IMR-90 (cell line): ENCODE data around the gene HDAC8. TPM values are rescaled to one million over a fixed set of nuclear protein-coding genes. Genes with fewer than 3 reads are reported as not detected.

Source experiments
- ATAC-seq: fragments of 200-7000 bp; cut with Tn5 transposase; 2 replicates; pipeline ENCODE4 v1.9.1; 2020; ENCODE audit warnings: low read depth, mild to moderate bottlenecking, moderate library complexity
- BruUV-seq: library from RNA; stranded (reverse); fragments of 400-500 nt; replicated peaks from 2 replicates; lab custom pipeline; 2021; lab: Mats Ljungman, UMichigan
- CTCF ChIA-PET: fragments of 300-600 bp; formaldehyde crosslinking; extraction: SDS; loops from one replicate; lab custom pipeline; 2021; ENCODE audit warnings: antibody characterized with exemption; lab: Yijun Ruan, JAX
- POLR2A ChIA-PET: fragments of 300-600 bp; sonication (Branson Sonifier 250); formaldehyde crosslinking; loops from one replicate; lab custom pipeline; 2022; ENCODE audit warnings: antibody characterized with exemption; ENCODE audit not compliant: unreplicated experiment; lab: Charles Lee
- DNase-seq: peaks from one replicate; pipeline ENCODE4 v3.0.0; 2013
- H2AFZ ChIP-seq: replicated peaks from 2 replicates; pipeline ENCODE3; 2013; ENCODE audit warnings: low read length, mild to moderate bottlenecking; ENCODE audit not compliant: poor library complexity
- H2AK5ac ChIP-seq: 2 replicates; pipeline ENCODE4 v1.6.1; 2013; ENCODE audit warnings: low read depth, low read length, inconsistent platforms
- H2AK9ac ChIP-seq: replicated peaks from 2 replicates; pipeline ENCODE3; 2013; ENCODE audit warnings: mild to moderate bottlenecking, low read depth, low read length, moderate library complexity; ENCODE audit not compliant: poor library complexity
- H2BK120ac ChIP-seq: 2 replicates; pipeline ENCODE4 v1.6.1; 2013; ENCODE audit warnings: low read depth, low read length, inconsistent platforms
- H2BK15ac ChIP-seq: 3 replicates; pipeline ENCODE4 v1.6.1; 2013; ENCODE audit warnings: low read depth, low read length, inconsistent platforms
- H2BK20ac ChIP-seq: 2 replicates; pipeline ENCODE4 v1.6.1; 2013; ENCODE audit warnings: low read depth, mild to moderate bottlenecking, inconsistent platforms, low read length, moderate library complexity
- H2BK5ac ChIP-seq: 2 replicates; pipeline ENCODE4 v1.6.1; 2013; ENCODE audit warnings: mild to moderate bottlenecking, low read depth, low read length, inconsistent platforms; ENCODE audit not compliant: poor library complexity, severe bottlenecking
- H3K14ac ChIP-seq: replicated peaks from 2 replicates; pipeline ENCODE4 v1.6.1; 2013; ENCODE audit warnings: low read depth, low read length, inconsistent platforms
- H3K18ac ChIP-seq: 2 replicates; pipeline ENCODE4 v1.6.1; 2013; ENCODE audit warnings: low read depth, low read length, control low read depth
- H3K23ac ChIP-seq: 2 replicates; pipeline ENCODE4 v1.6.1; 2013; ENCODE audit warnings: low read depth, low read length, inconsistent platforms
- H3K27ac ChIP-seq: 2 replicates; pipeline ENCODE4 v1.5.1; 2013; ENCODE audit warnings: mild to moderate bottlenecking, control low read depth, low read length; ENCODE audit not compliant: insufficient read depth
- H3K27me3 ChIP-seq: 2 replicates; pipeline ENCODE4 v1.6.1; 2013; ENCODE audit warnings: low read length; ENCODE audit not compliant: control insufficient read depth, insufficient read depth
- H3K36me3 ChIP-seq: 2 replicates; pipeline ENCODE4 v1.6.1; 2013; ENCODE audit warnings: low read length, mixed read lengths; ENCODE audit not compliant: control insufficient read depth, insufficient read depth
- H3K4ac ChIP-seq: 2 replicates; pipeline ENCODE4 v1.6.1; 2013; ENCODE audit warnings: low read depth, low read length, inconsistent platforms
- H3K4me1 ChIP-seq: 2 replicates; pipeline ENCODE4 v1.6.1; 2013; ENCODE audit warnings: low read length, mixed read lengths; ENCODE audit not compliant: control insufficient read depth, insufficient read depth
- H3K4me2 ChIP-seq: 2 replicates; pipeline ENCODE4 v1.6.1; 2013; ENCODE audit warnings: low read depth, mild to moderate bottlenecking, control low read depth, low read length, moderate library complexity
- H3K4me3 ChIP-seq: 2 replicates; pipeline ENCODE4 v1.5.1; 2013; ENCODE audit warnings: low read depth, mild to moderate bottlenecking, control low read depth, low read length, moderate library complexity; ENCODE audit not compliant: insufficient read depth
- H3K56ac ChIP-seq: 2 replicates; pipeline ENCODE4 v1.6.1; 2013; ENCODE audit warnings: low read length, inconsistent platforms; ENCODE audit not compliant: insufficient read depth; ENCODE audit errors: extremely low read depth
- H3K79me1 ChIP-seq, 2 experiments: 2 replicates each; pipeline ENCODE4 v1.6.1; 2013; ENCODE audit warnings: low read length in 2 of 2, inconsistent platforms in 1 of 2, low read depth in 1 of 2
- H3K9ac ChIP-seq: 2 replicates; pipeline ENCODE4 v1.6.1; 2013; ENCODE audit warnings: low read depth, low read length, control low read depth
- H3K9me1 ChIP-seq: 2 replicates; pipeline ENCODE4 v1.6.1; 2013; ENCODE audit warnings: low read length, inconsistent platforms; ENCODE audit not compliant: insufficient read depth
- H3K9me3 ChIP-seq: 2 replicates; pipeline ENCODE4 v1.6.1; 2013; ENCODE audit warnings: low read length; ENCODE audit not compliant: control insufficient read depth, insufficient read depth
- H4K20me1 ChIP-seq: 2 replicates; pipeline ENCODE4 v1.6.1; 2013; ENCODE audit warnings: low read length, inconsistent platforms; ENCODE audit not compliant: insufficient read depth
- H4K5ac ChIP-seq: 2 replicates; pipeline ENCODE4 v1.6.1; 2013; ENCODE audit warnings: mild to moderate bottlenecking, low read depth, low read length, control low read depth
- H4K8ac ChIP-seq, 2 experiments: 2 replicates each; pipeline ENCODE4 v1.6.1; 2013; ENCODE audit warnings: low read depth in 2 of 2, low read length in 2 of 2, control low read depth in 1 of 2, inconsistent platforms in 1 of 2
- H4K91ac ChIP-seq: 2 replicates; pipeline ENCODE4 v1.6.1; 2013; ENCODE audit warnings: low read depth, low read length, inconsistent platforms; ENCODE audit not compliant: insufficient read depth
- CEBPB ChIP-seq: IDR thresholded peaks from 2 replicates; pipeline ENCODE4 v1.6.1; 2012; ENCODE audit warnings: low read depth, low read length, improper control_type of control experiment
- CHD1 ChIP-seq: IDR thresholded peaks from 2 replicates; pipeline ENCODE4 v1.6.1; 2012; ENCODE audit warnings: low read depth, low read length, improper control_type of control experiment
- CTCF ChIP-seq: conservative IDR thresholded peaks from 2 replicates; pipeline ENCODE4 v1.5.1; 2012; ENCODE audit warnings: mild to moderate bottlenecking, low read depth, low read length, improper control_type of control experiment
- ELK1 ChIP-seq: fragments of 150-350 bp; IDR thresholded peaks from 2 replicates; pipeline ENCODE4 v1.6.1; 2016; ENCODE audit warnings: low read depth, mild to moderate bottlenecking, low read length, moderate library complexity, borderline replicate concordance
- FOS ChIP-seq: fragments of 150-350 bp; IDR thresholded peaks from 2 replicates; pipeline ENCODE4 v1.6.1; 2016; ENCODE audit warnings: low read depth, low read length
- MAFK ChIP-seq: IDR thresholded peaks from 2 replicates; pipeline ENCODE4 v1.6.1; 2012; ENCODE audit warnings: low read depth, low read length, improper control_type of control experiment
- NFE2L2 ChIP-seq: fragments of 150-350 bp; IDR thresholded peaks from 2 replicates; pipeline ENCODE4 v1.6.1; 2016; ENCODE audit warnings: low read depth, mild to moderate bottlenecking, low read length
- POLR2A ChIP-seq: IDR thresholded peaks from 2 replicates; pipeline ENCODE4 v1.6.1; 2012; ENCODE audit warnings: mild to moderate bottlenecking, low read depth, low read length
- RAD21 ChIP-seq: IDR thresholded peaks from 2 replicates; pipeline ENCODE4 v1.6.1; 2012; ENCODE audit warnings: low read length, improper control_type of control experiment
- SMC3 ChIP-seq: fragments of 150-350 bp; IDR thresholded peaks from 2 replicates; pipeline ENCODE4 v1.6.1; 2016; ENCODE audit warnings: low read depth, mild to moderate bottlenecking, antibody characterized with exemption, low read length, moderate library complexity
- USF2 ChIP-seq: fragments of 150-350 bp; IDR thresholded peaks from 2 replicates; pipeline ENCODE4 v1.6.1; 2017; ENCODE audit warnings: mild to moderate bottlenecking, antibody characterized with exemption, low read length, low read depth
- WGBS, 2 experiments: methylation state at CpG; one replicate each; pipeline versions ENCODE4 v1.1.5 to v1.1.7; 2013; ENCODE audit warnings: missing lambda C conversion rate in 2 of 2; ENCODE audit not compliant: insufficient read length in 1 of 2; ENCODE audit errors: extremely low coverage in 2 of 2; 5-methylcytosine and 5-hydroxymethylcytosine counted together
- dilution Hi-C: fragments of 300-500 bp; cut with HindIII; formaldehyde crosslinking; loops from one replicate; pipeline ENCODE4 v1.14.3; 2018; ENCODE audit warnings: low sequenced_read_pairs; ENCODE audit not compliant: unreplicated experiment
- in situ Hi-C: fragments of 300-500 bp; cut with MboI; formaldehyde crosslinking; loops from 3 replicates; pipeline ENCODE4 v1.14.3; 2019; ENCODE audit warnings: low sequenced_read_pairs, inconsistent platforms, mixed read lengths
- intact Hi-C: fragments of 100-400 bp; cut with micrococcal nuclease; formaldehyde crosslinking; loops from 2 replicates; pipeline ENCODE4 v1.10.0; 2022
- polyA plus RNA-seq, 3 experiments: library from polyadenylated mRNA; depleted of rRNA; stranded (reverse); fragments of >200 nt; gene quantifications; 2 replicates each; pipeline ENCODE4 v1.2.3, GENCODE V29; 2012; ENCODE audit warnings: low replicate concordance in 1 of 3
- total RNA-seq: library from RNA; depleted of rRNA; stranded (reverse); fragments of >200 nt; gene quantifications from 2 replicates; pipeline ENCODE4 v1.2.3, GENCODE V29; 2012

The HDAC8 gene
- total and polyA plus RNA-seq, 2 of the 4 experiments (the other 2 are of a cell fraction), result 16.1 to 28.5 TPM

DNA sequence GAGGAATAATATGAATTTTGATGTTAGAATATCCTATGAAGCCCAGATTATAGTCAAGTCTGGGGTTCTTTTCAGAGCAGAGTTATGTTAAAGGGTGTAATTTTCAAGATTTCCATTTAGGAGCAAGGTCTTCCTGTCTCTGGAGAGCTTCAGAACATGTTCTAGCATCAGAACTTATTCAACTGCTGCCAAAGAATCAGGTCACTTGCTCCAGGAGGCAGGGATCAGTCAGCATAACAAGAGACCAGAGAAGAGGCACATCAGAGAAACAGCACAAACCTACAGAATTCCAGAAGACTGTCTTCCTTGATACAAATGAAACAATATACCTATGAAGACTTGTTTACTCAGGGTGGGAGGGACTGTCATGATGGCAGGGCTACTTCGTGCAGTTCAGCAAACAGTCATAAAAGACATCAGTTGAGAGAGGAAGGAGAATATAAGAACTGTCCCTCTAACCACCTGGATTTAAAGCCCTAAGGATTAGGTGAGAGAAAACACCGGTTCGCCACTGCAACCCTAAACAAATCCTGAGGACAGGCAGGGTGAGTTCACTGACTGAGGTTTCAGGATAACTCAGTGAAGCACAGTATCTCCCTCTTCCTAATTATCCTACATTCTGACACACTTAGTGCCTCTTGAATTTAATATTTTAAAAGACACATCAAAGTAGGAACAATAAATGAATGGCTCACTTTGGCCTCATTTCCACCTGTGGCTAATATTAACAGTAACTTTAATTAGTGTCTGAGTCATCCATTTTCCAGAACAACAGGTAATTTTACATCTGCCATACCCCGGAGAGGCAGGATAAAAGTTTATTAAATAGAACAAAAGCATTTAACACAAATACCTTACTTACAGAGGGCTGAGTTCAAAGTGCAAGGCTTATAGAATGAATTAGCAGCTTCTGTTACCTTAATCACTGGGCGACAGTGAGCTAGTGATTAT lies 93.0 kb downstream of the HDAC8 start:
- no peak overlapping the region for H4K5ac ChIP-seq
- H3K4me2 ChIP-seq, result no peak overlapping the region
- H2BK15ac ChIP-seq, result no peak overlapping the region
- H3K36me3 ChIP-seq, result peaks cover 3% of the 10 kb centered on the region; the same call in 1 of the 2 replicates
- 0 out of 2 replicates have a peak, but pooled peaks cover 3% of the 10 kb centered on the region for H3K9me1 ChIP-seq
- 60% methylated on average over 1 of the region's 5 CpGs; no CpG with 5 or more reads in 1 of the 2 experiments for WGBS, 2 experiments
- no peak overlapping the region for H2AK9ac ChIP-seq
- BruUV-seq, result no TSS peak
- TF ChIP-seq CHD1 (no peak), RAD21 (no peak), NFE2L2 (no peak), CEBPB (no peak), POLR2A (no peak), ELK1 (no peak), SMC3 (no peak), MAFK (no peak), CTCF (no peak), USF2 (no peak), FOS (no peak)
- CTCF ChIA-PET, result no interaction called here
- POLR2A ChIA-PET, result no interaction called here
- no peak overlapping the region for H2BK120ac ChIP-seq
- H3K9ac ChIP-seq, result no peak overlapping the region
- H3K56ac ChIP-seq, result no peak overlapping the region
- no peak overlapping the region for H2AFZ ChIP-seq
- intact Hi-C loops, result loop anchor here (10.0 kb wide), 1 partner anchor 225 kb away; no protein-coding TSS in a partner anchor
- H3K9me3 ChIP-seq, result no peaks in the 10 kb centered on the region
- no peak overlapping the region for H2AK5ac ChIP-seq
- no peak overlapping the region for H3K23ac ChIP-seq
- H3K27ac ChIP-seq, result no peak overlapping the region
- no peak for DNase-seq
- H3K4ac ChIP-seq, result no peak overlapping the region
- H4K91ac ChIP-seq, result no peak overlapping the region
- dilution Hi-C loops, result no loop called here
- H4K20me1 ChIP-seq, result no peaks in the 10 kb centered on the region
- no peaks in the 10 kb centered on the region for H3K4me1 ChIP-seq
- H3K18ac ChIP-seq, result no peak overlapping the region
- ATAC-seq, result no peak
- in situ Hi-C loops, result no loop called here
- H3K4me3 ChIP-seq, result no peak overlapping the region
- H3K14ac ChIP-seq, result no peak overlapping the region
- no peaks in the 10 kb centered on the region; a peak in 1 of 4 replicates for H3K79me1 ChIP-seq
- peaks cover 5% of the 10 kb centered on the region for H3K27me3 ChIP-seq
- no peak overlapping the region for H4K8ac ChIP-seq
- no peak overlapping the region for H2BK20ac ChIP-seq
- no peak overlapping the region for H2BK5ac ChIP-seq
